UCSD-AML1 (cell line): ENCODE measurements around the gene OTOP1.
A peak's percentile ranks its signal among the peaks of the same experiment; 100 is the strongest.
"Not testable (repeated sequence)": the region's sequence is repeated elsewhere in the genome, so short reads cannot be mapped to it uniquely, and the experiment has no call there.

Source experiments
- DNase-seq: peaks from one replicate; lab custom pipeline; 2025; ENCODE audit not compliant: unreplicated experiment; lab: John Stamatoyannopoulos, UW

OTOP1 gene

GRCh38 chr4:4226606-4227438 is at the start of gene OTOP1:
OTOP1 (minus strand) TSS chr4:4226929; CDS start chr4:4226864, 65 bp downstream.
- no peak for DNase-seq

- no peak for DNase-seq
These were observed 47.5 kb upstream of the OTOP1 start for GRCh38 chr4:4274226-4274625.

GRCh38 chr4:4271912-4272311 is 45.2 kb upstream of the OTOP1 start:
- no peak for DNase-seq

- DNase-seq, result no peak
These were observed 43.8 kb upstream of the OTOP1 start for GRCh38 chr4:4270529-4270928.

GRCh38 chr4:4269856-4270255 is 43.1 kb upstream of the OTOP1 start:
- no peak for DNase-seq

- DNase-seq, result no peak
These were observed 42.6 kb upstream of the OTOP1 start for GRCh38 chr4:4269331-4269731.

GRCh38 chr4:4268776-4269175 is 42.0 kb upstream of the OTOP1 start:
- DNase-seq, result no peak

GRCh38 chr4:4267981-4268380 is 41.3 kb upstream of the OTOP1 start:
- DNase-seq, result no peak

- DNase-seq, result no peak
These were observed 33.5 kb upstream of the OTOP1 start for GRCh38 chr4:4260185-4260751.

- no peak for DNase-seq
These were observed 32.9 kb upstream of the OTOP1 start for GRCh38 chr4:4259484-4260100.

GRCh38 chr4:4257705-4258104 is 31.0 kb upstream of the OTOP1 start:
- not testable (repeated sequence) for DNase-seq

GRCh38 chr4:4256799-4257198 is 30.1 kb upstream of the OTOP1 start:
- DNase-seq, result no peak

- no peak for DNase-seq
These were observed 27.9 kb upstream of the OTOP1 start for GRCh38 chr4:4254666-4255065.

- no peak for DNase-seq
These were observed 27.5 kb upstream of the OTOP1 start for GRCh38 chr4:4254199-4254598.

- DNase-seq, result no peak
These were observed 23.1 kb upstream of the OTOP1 start for GRCh38 chr4:4249866-4250265.

GRCh38 chr4:4249342-4249741 is 22.6 kb upstream of the OTOP1 start:
- DNase-seq, result not testable (repeated sequence)

- DNase-seq, result no peak
These were observed 22.1 kb upstream of the OTOP1 start for GRCh38 chr4:4248885-4249203.

- DNase-seq, result peak; percentile 90
These were observed 21.5 kb upstream of the OTOP1 start, which contains the start of gene TMEM128 for GRCh38 chr4:4248029-4248884. TMEM128 (minus strand) TSS chr4:4248223; CDS start chr4:4248202, 21 bp downstream.

- DNase-seq, result no peak
These were observed 20.9 kb upstream of the OTOP1 start for GRCh38 chr4:4247696-4248028.

- no peak for DNase-seq
These were observed 18.4 kb upstream of the OTOP1 start for GRCh38 chr4:4245172-4245571.

- DNase-seq, result not testable (repeated sequence)
These were observed 12.8 kb upstream of the OTOP1 start for GRCh38 chr4:4239551-4239950.
